ENCODE measurements around the gene FHAD1.

DNA sequence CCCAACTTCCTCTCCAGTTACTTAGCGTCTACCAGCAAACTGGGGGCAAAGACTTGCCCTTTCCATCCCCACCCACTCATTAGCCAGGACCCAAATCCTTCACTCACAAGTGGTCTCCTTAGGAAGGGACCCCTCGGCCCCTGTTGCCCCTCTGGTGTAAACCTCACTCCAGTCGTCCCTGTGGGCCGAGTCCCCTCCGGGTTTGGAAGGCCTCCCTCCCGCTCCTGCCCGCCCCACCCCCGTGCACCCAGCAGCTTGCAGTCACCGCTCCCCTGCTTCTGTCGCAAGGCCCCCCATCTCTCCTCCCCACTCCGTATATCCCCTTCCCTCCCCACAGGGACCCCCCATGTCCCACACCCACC is 163.8 kb downstream of the FHAD1 start:
- TF ChIP-seq, protein P1, sequence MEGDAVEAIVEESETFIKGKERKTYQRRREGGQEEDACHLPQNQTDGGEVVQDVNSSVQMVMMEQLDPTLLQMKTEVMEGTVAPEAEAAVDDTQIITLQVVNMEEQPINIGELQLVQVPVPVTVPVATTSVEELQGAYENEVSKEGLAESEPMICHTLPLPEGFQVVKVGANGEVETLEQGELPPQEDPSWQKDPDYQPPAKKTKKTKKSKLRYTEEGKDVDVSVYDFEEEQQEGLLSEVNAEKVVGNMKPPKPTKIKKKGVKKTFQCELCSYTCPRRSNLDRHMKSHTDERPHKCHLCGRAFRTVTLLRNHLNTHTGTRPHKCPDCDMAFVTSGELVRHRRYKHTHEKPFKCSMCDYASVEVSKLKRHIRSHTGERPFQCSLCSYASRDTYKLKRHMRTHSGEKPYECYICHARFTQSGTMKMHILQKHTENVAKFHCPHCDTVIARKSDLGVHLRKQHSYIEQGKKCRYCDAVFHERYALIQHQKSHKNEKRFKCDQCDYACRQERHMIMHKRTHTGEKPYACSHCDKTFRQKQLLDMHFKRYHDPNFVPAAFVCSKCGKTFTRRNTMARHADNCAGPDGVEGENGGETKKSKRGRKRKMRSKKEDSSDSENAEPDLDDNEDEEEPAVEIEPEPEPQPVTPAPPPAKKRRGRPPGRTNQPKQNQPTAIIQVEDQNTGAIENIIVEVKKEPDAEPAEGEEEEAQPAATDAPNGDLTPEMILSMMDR (IDR thresholded peaks at IDR 0.05; ENCODE audit: low read length) = no peak
- no peak for TF ChIP-seq EZH2 (IDR thresholded peaks at IDR 0.05; ENCODE audit: borderline replicate concordance, low read length)

Measured in OCI-LY1 (cell line).